AG04449 (cell line): ENCODE measurements around the gene SMKR1.
"Not testable (repeated sequence)": the region's sequence is repeated elsewhere in the genome, so short reads cannot be mapped to it uniquely, and the experiment has no call there.

ENCODE experiments used
- CTCF ChIA-PET: fragments of 350-600 bp; formaldehyde crosslinking; extraction: SDS; loops from one replicate; lab custom pipeline; 2021; ENCODE audit warnings: antibody characterized with exemption; lab: Yijun Ruan, JAX
- POLR2A ChIA-PET: fragments of 400-600, 350-600 bp; formaldehyde crosslinking; extraction: SDS; loops from one replicate; lab custom pipeline; 2020; ENCODE audit warnings: antibody characterized with exemption, inconsistent platforms; lab: Yijun Ruan, JAX
- DNase-seq: peaks from one replicate; pipeline ENCODE4 v3.0.0-alpha.2; 2010; ENCODE audit warnings: low read depth, low spot score
- H3K4me3 ChIP-seq: 2 replicates; pipeline ENCODE4 v1.5.1; 2011; ENCODE audit warnings: low read depth, mild to moderate bottlenecking, control low read depth, low read length
- CTCF ChIP-seq: IDR thresholded peaks from one replicate; pipeline ENCODE4 v1.5.1; 2011; ENCODE audit warnings: mild to moderate bottlenecking, moderate library complexity, low read length, control low read depth, inconsistent platforms; ENCODE audit not compliant: insufficient read depth; ENCODE audit errors: missing control alignments

Gene SMKR1

GRCh38 chr7:129525225-129525862 is 23.0 kb downstream of the SMKR1 start:
- no peak overlapping the region for H3K4me3 ChIP-seq
- TF ChIP-seq CTCF, result no peak
- CTCF ChIA-PET, result no interaction called here
- no peak for DNase-seq
- POLR2A ChIA-PET, result no interaction called here

- CTCF ChIA-PET, result no interaction called here
- H3K4me3 ChIP-seq, result no peak overlapping the region
- POLR2A ChIA-PET, result no interaction called here
- DNase-seq, result no peak
- TF ChIP-seq CTCF, result no peak
These were observed 27.3 kb downstream of the SMKR1 start for GRCh38 chr7:129529643-129530042.

- H3K4me3 ChIP-seq, result no peak overlapping the region
- POLR2A ChIA-PET, result no interaction called here
- CTCF ChIA-PET, result no interaction called here
- no peak for DNase-seq
- TF ChIP-seq CTCF, result no peak
These were observed 28.6 kb downstream of the SMKR1 start for GRCh38 chr7:129530795-129531391.

- CTCF ChIA-PET, result no interaction called here
- no peak overlapping the region for H3K4me3 ChIP-seq
- no peak for DNase-seq
- POLR2A ChIA-PET, result no interaction called here
- TF ChIP-seq CTCF, result no peak
These were observed 29.4 kb downstream of the SMKR1 start for GRCh38 chr7:129531721-129532120.

GRCh38 chr7:129532375-129532774 is 30.0 kb downstream of the SMKR1 start:
- CTCF ChIA-PET, result no interaction called here
- TF ChIP-seq CTCF, result no peak
- no peak overlapping the region for H3K4me3 ChIP-seq
- POLR2A ChIA-PET, result no interaction called here
- no peak for DNase-seq

GRCh38 chr7:129534558-129535274 is 32.4 kb downstream of the SMKR1 start:
- DNase-seq, POLR2A ChIA-PET, H3K4me3 ChIP-seq, CTCF ChIA-PET: not testable (repeated sequence)

GRCh38 chr7:129535896-129536295 is 33.6 kb downstream of the SMKR1 start:
- no peak overlapping the region for H3K4me3 ChIP-seq
- ChIA-PET CTCF (no interaction called here), POLR2A (no interaction called here)
- DNase-seq, result no peak
- no peak for TF ChIP-seq CTCF
